Right lobe of liver (tissue), 4 donors: ENCODE results near the gene ATRNL1.
"Not testable (repeated sequence)": the region's sequence is repeated elsewhere in the genome, so short reads cannot be mapped to it uniquely, and the experiment has no call there.

Experiments used
- CTCF ChIP-seq, 4 donors: fragments of 200-600 bp in 3 of 4; fragments of 450-650 bp in 1 of 4; IDR thresholded peaks; one replicate each; pipeline versions ENCODE4 v1.5.1 to v1.8.0; 2016 to 2022; ENCODE audit warnings: antibody characterized with exemption in 4 of 4, mild to moderate bottlenecking in 2 of 4
- POLR2A ChIP-seq: fragments of 450-650 bp; IDR thresholded peaks from one replicate; pipeline ENCODE4 v1.6.1; 2017; ENCODE audit warnings: antibody characterized with exemption, mild to moderate bottlenecking
- donor health status: DM: no; HTN: no; CAD: no.
- donor health status: DM: no; HTN: no; CAD: no.
- donor health status: DM: no; HTN: yes; CAD: no.

- TF ChIP-seq POLR2A; CTCF (IDR thresholded peaks at IDR 0.05): not testable (repeated sequence)
Measured at GRCh38 chr10:115253765-115254164, 160.6 kb downstream of the ATRNL1 start.
